SU-DHL-6 (cell line): ENCODE results near the gene TNFAIP8L2.
"Not testable (repeated sequence)": the region's sequence is repeated elsewhere in the genome, so short reads cannot be mapped to it uniquely, and the experiment has no call there.

Experiments
- H2AFZ ChIP-seq: fragments of 200-600 bp; sonication (generic); 2 replicates; pipeline ENCODE4 v1.6.1; 2014; ENCODE audit warnings: low read depth, mild to moderate bottlenecking, moderate library complexity, mixed read lengths, antibody characterized with exemption, low read length; ENCODE audit not compliant: severe bottlenecking
- H3F3A ChIP-seq: fragments of 200-600 bp; shearing (Covaris generic); 2 replicates; pipeline ENCODE4 v1.6.0; 2016; ENCODE audit warnings: antibody characterized with exemption, mild to moderate bottlenecking; ENCODE audit not compliant: insufficient read depth
- H3K27ac ChIP-seq: fragments of 200-600 bp; sonication (generic); 2 replicates; pipeline ENCODE4 v1.5.1; 2016; ENCODE audit warnings: low read depth, mild to moderate bottlenecking, low read length, moderate library complexity, mixed read lengths
- H3K27me3 ChIP-seq: fragments of 200-600 bp; sonication (generic), shearing (Covaris generic); 2 replicates; pipeline ENCODE4 v1.6.0; 2014; ENCODE audit warnings: mild to moderate bottlenecking, low read length
- H3K36me3 ChIP-seq: fragments of 200-600 bp; sonication (generic); 2 replicates; pipeline ENCODE4 v1.6.1; 2014; ENCODE audit warnings: mild to moderate bottlenecking, low read length, mixed read lengths
- H3K4me2 ChIP-seq: fragments of 300-600, 200-600 bp; shearing (Covaris generic), sonication (generic); 2 replicates; pipeline ENCODE4 v1.6.0; 2014; ENCODE audit warnings: low read length, low read depth, mild to moderate bottlenecking; ENCODE audit not compliant: poor library complexity, severe bottlenecking
- H3K4me3 ChIP-seq: fragments of 200-600 bp; sonication (generic); 2 replicates; pipeline ENCODE4 v1.5.1; 2014; ENCODE audit warnings: antibody characterized with exemption, low read length, mild to moderate bottlenecking, mixed read lengths; ENCODE audit not compliant: insufficient read depth, poor library complexity, severe bottlenecking
- H3K79me2 ChIP-seq: fragments of 200-600 bp; sonication (generic); 2 replicates; pipeline ENCODE4 v1.6.1; 2014; ENCODE audit warnings: mild to moderate bottlenecking, low read length, moderate library complexity; ENCODE audit not compliant: insufficient read depth
- H3K9ac ChIP-seq: fragments of 200-600 bp; sonication (generic); 2 replicates; pipeline ENCODE4 v1.7.0; 2014; ENCODE audit warnings: mild to moderate bottlenecking, low read length
- H3K9me2 ChIP-seq: fragments of 200-600 bp; sonication (generic); replicated peaks from 2 replicates; pipeline ENCODE4 v1.6.1; 2014; ENCODE audit warnings: low read length; ENCODE audit not compliant: insufficient read depth
- H3K9me3 ChIP-seq: fragments of 200-600 bp; sonication (generic); 2 replicates; pipeline ENCODE4 v1.6.1; 2014; ENCODE audit warnings: low read length, mixed read lengths; ENCODE audit not compliant: insufficient read depth
- H4K20me1 ChIP-seq: fragments of 200-600 bp; sonication (generic); 2 replicates; pipeline ENCODE4 v1.6.1; 2014; ENCODE audit warnings: low read depth, mild to moderate bottlenecking, antibody characterized with exemption, low read length, moderate library complexity, mixed read lengths
- EZH2phosphoT487 ChIP-seq: fragments of 200-600 bp; sonication (generic), shearing (Covaris generic); conservative IDR thresholded peaks from 2 replicates; pipeline ENCODE4 v1.6.1; 2018; ENCODE audit warnings: mild to moderate bottlenecking, antibody characterized with exemption, low read length, moderate library complexity, mixed read lengths
- TF ChIP-seq, protein P1 (sequence below): fragments of 200-600 bp; sonication (generic); IDR thresholded peaks from one replicate; pipeline ENCODE4 v1.5.1; 2017; ENCODE audit warnings: antibody characterized with exemption, mild to moderate bottlenecking, low read length, moderate library complexity; ENCODE audit not compliant: insufficient read depth, poor library complexity, severe bottlenecking

TNFAIP8L2 gene

DNA sequence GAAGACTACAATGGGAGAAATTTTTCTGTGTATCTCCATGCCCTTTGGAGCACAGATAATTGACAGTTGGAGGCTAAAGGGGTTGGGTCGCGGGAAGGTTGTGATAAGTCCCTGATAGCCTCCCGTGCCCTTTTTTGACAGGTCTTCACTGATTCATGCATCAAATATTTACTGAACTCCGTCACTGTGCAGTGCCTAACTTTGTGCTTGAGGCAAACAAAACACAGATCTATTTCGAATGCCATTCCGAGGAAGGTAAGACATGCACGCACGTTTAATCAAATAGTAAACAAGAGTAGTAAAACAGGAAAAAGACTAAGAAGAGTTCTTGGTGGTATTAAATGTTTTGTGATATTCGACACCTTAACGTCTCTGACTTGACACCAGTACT, 41.4 kb downstream of the TNFAIP8L2 start:
- Histone ChIP-seq H3K9me2 (no peaks in the 10 kb centered on the region), H3K27ac (peak overlapping the region; percentile 52), H3F3A (peaks cover 13% of the 10 kb centered on the region), H3K4me3 (peak overlapping the region; percentile 77), H3K4me2 (peak overlapping the region; percentile 92), H4K20me1 (0 out of 2 replicates have a peak, but pooled peaks cover 6% of the 10 kb centered on the region), H3K36me3 (0 out of 2 replicates have a peak, but pooled peaks cover 3% of the 10 kb centered on the region), H3K79me2 (peaks cover 42% of the 10 kb centered on the region), H2AFZ (peak overlapping the region; percentile 66), H3K9ac (peak overlapping the region; percentile 84), H3K27me3 (no peaks in the 10 kb centered on the region), H3K9me3 (no peaks in the 10 kb centered on the region)
- TF ChIP-seq, protein P1, sequence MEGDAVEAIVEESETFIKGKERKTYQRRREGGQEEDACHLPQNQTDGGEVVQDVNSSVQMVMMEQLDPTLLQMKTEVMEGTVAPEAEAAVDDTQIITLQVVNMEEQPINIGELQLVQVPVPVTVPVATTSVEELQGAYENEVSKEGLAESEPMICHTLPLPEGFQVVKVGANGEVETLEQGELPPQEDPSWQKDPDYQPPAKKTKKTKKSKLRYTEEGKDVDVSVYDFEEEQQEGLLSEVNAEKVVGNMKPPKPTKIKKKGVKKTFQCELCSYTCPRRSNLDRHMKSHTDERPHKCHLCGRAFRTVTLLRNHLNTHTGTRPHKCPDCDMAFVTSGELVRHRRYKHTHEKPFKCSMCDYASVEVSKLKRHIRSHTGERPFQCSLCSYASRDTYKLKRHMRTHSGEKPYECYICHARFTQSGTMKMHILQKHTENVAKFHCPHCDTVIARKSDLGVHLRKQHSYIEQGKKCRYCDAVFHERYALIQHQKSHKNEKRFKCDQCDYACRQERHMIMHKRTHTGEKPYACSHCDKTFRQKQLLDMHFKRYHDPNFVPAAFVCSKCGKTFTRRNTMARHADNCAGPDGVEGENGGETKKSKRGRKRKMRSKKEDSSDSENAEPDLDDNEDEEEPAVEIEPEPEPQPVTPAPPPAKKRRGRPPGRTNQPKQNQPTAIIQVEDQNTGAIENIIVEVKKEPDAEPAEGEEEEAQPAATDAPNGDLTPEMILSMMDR = no peak
- TF ChIP-seq EZH2phosphoT487 = no peak

DNA sequence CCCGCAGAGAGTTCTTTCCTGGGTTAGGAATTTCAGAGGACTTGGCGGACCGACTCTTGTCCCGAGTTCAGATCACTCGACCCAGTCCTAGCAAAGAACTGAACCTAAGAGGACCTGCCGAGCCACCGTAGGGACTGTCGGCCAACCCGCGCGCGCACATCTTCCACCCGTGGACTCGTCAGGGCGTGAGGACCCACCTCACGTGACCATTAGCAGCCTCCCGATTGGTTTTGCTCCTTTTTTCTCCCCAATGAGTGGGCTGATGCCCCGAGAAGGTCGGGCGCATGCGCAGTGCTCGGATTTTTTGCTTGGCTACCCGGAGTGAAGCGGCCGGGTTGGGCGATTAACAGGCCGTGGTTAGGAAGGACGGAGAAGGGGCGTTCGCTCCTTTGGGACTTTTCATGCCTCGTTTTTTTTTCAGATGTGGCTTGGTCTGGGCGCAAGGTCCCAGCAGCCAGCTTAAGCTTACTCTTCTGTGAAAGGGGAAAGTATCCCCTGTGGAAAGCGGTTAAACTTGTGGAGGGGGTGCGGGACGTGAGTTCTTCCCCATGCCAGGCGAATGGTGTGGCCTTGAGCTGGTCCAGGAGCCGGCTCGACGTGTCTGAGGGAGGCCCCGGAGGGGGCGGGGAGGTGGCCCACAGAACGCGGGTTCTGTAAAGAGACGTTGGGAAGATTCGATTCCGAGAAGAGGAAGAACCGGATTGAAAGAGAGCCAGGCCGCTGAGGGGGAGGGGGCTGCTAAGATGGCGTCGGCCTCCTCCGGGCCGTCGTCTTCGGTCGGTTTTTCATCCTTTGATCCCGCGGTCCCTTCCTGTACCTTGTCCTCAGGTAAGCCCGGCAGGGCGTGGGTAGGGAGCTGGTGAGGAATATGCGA, 42.0 kb downstream of the TNFAIP8L2 start, which contains the start of gene PIP5K1A:
PIP5K1A (plus strand) TSS at position 299 of the 874 bp plus-strand sequence; CDS start at position 744, 445 bp downstream.
- Histone ChIP-seq H3K4me2 (peak within 1 kb of the TSS; percentile 92), H3K9me2 (no peaks in the 10 kb centered on the region), H3K79me2 (peaks cover 49% of the 10 kb centered on the region), H4K20me1 (0 out of 2 replicates have a peak, but pooled peaks cover 6% of the 10 kb centered on the region), H3K27ac (peak within 1 kb of the TSS; percentile 68), H3K9ac (peak within 1 kb of the TSS; percentile 84), H3K4me3 (peak within 1 kb of the TSS; percentile 77), H3K27me3 (no peaks in the 10 kb centered on the region), H2AFZ (peak within 1 kb of the TSS; percentile 66), H3K36me3 (0 out of 2 replicates have a peak, but pooled peaks cover 3% of the 10 kb centered on the region), H3K9me3 (no peaks in the 10 kb centered on the region), H3F3A (peaks cover 8% of the 10 kb centered on the region)
- TF ChIP-seq, protein P1 = no peak
- no peak for TF ChIP-seq EZH2phosphoT487

DNA sequence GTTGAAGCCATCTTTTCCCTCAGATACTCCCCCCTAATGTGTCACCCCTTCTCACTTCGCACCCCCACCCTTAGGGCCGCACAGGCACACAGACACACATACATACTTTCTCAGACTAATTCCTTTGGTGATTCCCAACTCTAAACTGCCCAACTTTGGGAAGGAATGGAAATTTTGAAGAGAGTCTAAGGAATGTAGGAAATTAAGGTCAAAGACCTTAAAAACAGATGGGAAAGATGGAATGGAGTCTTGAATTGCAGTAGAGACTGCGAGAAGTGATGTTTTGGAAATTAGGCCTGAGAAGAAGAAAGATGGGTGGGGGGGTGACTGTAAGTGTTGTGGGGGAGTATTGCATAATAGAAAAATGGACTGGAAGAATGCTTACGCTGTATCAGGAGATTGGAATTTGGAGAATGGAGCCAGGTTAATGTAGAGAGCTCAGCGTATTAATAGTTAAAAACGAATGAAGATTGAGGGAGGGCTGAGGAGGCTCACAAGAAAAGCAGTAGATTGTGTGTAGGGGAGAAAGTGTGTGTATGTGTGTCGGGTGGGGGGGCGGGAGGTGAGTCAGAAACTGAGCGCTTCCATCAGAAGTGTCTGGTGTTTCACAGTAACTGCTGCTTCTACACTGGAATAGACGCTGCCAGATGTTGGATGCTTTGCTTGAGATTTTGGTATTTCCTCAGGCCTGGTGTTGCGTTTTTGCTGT, 43.6 kb downstream of the TNFAIP8L2 start:
- Histone ChIP-seq H3K27ac (peak overlapping the region; percentile 68), H3K9me3 (no peaks in the 10 kb centered on the region), H3K9ac (peak overlapping the region; percentile 84), H3K4me3 (peak overlapping the region; percentile 77), H3K79me2 (peaks cover 64% of the 10 kb centered on the region), H2AFZ (no peak overlapping the region), H4K20me1 (peaks cover 12% of the 10 kb centered on the region), H3K9me2 (no peaks in the 10 kb centered on the region), H3K4me2 (peak overlapping the region; percentile 92), H3F3A (peaks cover 5% of the 10 kb centered on the region), H3K36me3 (0 out of 2 replicates have a peak, but pooled peaks cover 9% of the 10 kb centered on the region), H3K27me3 (no peaks in the 10 kb centered on the region)
- no peak for TF ChIP-seq EZH2phosphoT487
- TF ChIP-seq, protein P1 = no peak

DNA sequence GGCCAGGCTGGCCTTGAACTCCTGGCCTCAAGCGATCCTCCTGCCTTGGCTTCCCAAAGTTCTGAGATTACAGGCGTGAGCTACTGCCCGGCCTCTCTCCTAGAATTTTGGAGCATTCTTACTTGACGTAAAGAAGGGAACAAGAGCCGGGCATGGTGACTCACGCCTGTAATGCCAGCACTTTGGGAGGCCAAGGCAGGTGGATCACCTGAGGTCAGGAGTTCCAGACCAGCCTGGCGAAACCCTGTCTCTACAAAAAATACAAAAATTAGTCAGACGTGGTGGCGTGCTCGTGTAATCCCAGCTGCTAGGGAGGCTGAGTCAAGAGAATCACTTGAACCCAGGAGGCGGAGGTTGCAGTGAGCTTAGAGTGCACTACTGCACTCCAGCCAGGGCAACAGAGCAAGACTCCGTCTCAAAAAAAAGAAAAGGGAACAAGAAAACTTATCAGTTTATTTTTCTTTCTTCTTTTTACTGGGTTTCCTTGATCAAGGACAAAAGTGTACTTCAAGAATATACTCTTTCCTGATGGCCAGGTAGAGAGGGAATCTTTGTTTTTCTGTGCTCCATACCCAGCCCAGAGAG, 49.0 kb downstream of the TNFAIP8L2 start:
- not testable (repeated sequence) for H3K27me3 ChIP-seq, H3K9me2 ChIP-seq, H3K9ac ChIP-seq, H3K4me3 ChIP-seq, H3K9me3 ChIP-seq, H2AFZ ChIP-seq, H3K27ac ChIP-seq, H3F3A ChIP-seq, H3K4me2 ChIP-seq
- peaks cover 18% of the 10 kb centered on the region for H4K20me1 ChIP-seq
- H3K36me3 ChIP-seq = peaks cover 18% of the 10 kb centered on the region; the same call in 1 of the 2 replicates
- peaks cover 89% of the 10 kb centered on the region for H3K79me2 ChIP-seq
